HCT116 (cell line): ENCODE results near the gene PTPN22. TPM values are rescaled to one million over a fixed set of nuclear protein-coding genes. Genes with fewer than 3 reads are reported as not detected.

Experiments
- ATAC-seq: fragments of 200-7000 bp; cut with Tn5 transposase; 2 replicates; pipeline ENCODE4 v1.9.1; 2020; ENCODE audit warnings: mild to moderate bottlenecking, moderate library complexity
- BruUV-seq: library from RNA; stranded (reverse); fragments of 400-500 nt; replicated peaks from 2 replicates; lab custom pipeline; 2021; lab: Mats Ljungman, UMichigan
- CTCF ChIA-PET: fragments of 300-600 bp; sonication (Branson Sonifier 250); formaldehyde crosslinking; loops from one replicate; lab custom pipeline; 2021; ENCODE audit warnings: antibody characterized with exemption; lab: Charles Lee
- POLR2A ChIA-PET: fragments of 300-600, 350-600 bp; sonication (Branson Sonifier 250); formaldehyde crosslinking; loops from one replicate; lab custom pipeline; 2021; ENCODE audit warnings: antibody characterized with exemption; lab: Charles Lee
- RAD21 ChIA-PET, 2 experiments: fragments of 300-600 bp; sonication (Branson Sonifier 250); formaldehyde crosslinking; loops; one replicate each; lab custom pipeline; 2023; ENCODE audit warnings: low total read pairs in 2 of 2; ENCODE audit not compliant: uncharacterized antibody in 2 of 2, unreplicated experiment in 2 of 2, low non-redundant PET in 1 of 2; lab: Charles Lee
- DNase-seq: peaks from one replicate; pipeline ENCODE4 v3.0.0-alpha.2; 2010; ENCODE audit warnings: low read depth, low spot score
- H2AFZ ChIP-seq: fragments of 200-600 bp; shearing (Covaris generic), sonication (generic); 2 replicates; pipeline ENCODE4 v1.6.1; 2017; ENCODE audit warnings: low read depth, mixed run types, mixed read lengths, antibody characterized with exemption, low read length; ENCODE audit not compliant: poor library complexity, severe bottlenecking
- H3K27ac ChIP-seq: 2 replicates; pipeline ENCODE4 v1.5.1; 2012; ENCODE audit warnings: low read depth, low read length
- H3K27me3 ChIP-seq: fragments of 200-600 bp; sonication (generic); 2 replicates; pipeline ENCODE4 v1.6.1; 2016; ENCODE audit warnings: mixed run types, low read length, mixed read lengths; ENCODE audit not compliant: insufficient read depth
- H3K36me3 ChIP-seq, 2 experiments: fragments of 200-500 bp in 1 of 2; fragments of 200-600 bp in 1 of 2; sonication (Bioruptor generic) in 1 of 2; sonication (generic) in 1 of 2; 2 replicates each; pipeline versions ENCODE4 v1.5.1 to v1.6.1; 2014 to 2016; ENCODE audit warnings: low read length in 2 of 2, inconsistent platforms in 1 of 2, mixed read lengths in 1 of 2, mixed run types in 1 of 2; ENCODE audit not compliant: insufficient read depth in 2 of 2, control insufficient read depth in 1 of 2
- H3K4me1 ChIP-seq, 2 experiments: fragments of 200-600 bp in 1 of 2; sonication (generic) in 1 of 2; 2 replicates each; pipeline versions ENCODE4 v1.5.1 to v1.6.1; 2012 to 2017; ENCODE audit warnings: low read length in 2 of 2, inconsistent platforms in 1 of 2, mild to moderate bottlenecking in 1 of 2, mixed read lengths in 1 of 2, mixed run types in 1 of 2, moderate library complexity in 1 of 2; ENCODE audit not compliant: insufficient read depth in 2 of 2, control insufficient read depth in 1 of 2
- H3K4me2 ChIP-seq: fragments of 200-600 bp; sonication (generic); 2 replicates; pipeline ENCODE4 v1.6.1; 2017; ENCODE audit warnings: mixed run types, low read length, mixed read lengths
- H3K4me3 ChIP-seq, 2 experiments: fragments of 200-600 bp in 1 of 2; sonication (generic) in 1 of 2; replicated peaks in 1 of 2; 2 replicates each; pipeline ENCODE4 v1.5.1; 2011 to 2016; ENCODE audit warnings: low read length in 2 of 2, control low read depth in 1 of 2, low read depth in 1 of 2, mild to moderate bottlenecking in 1 of 2, mixed read lengths in 1 of 2, mixed run types in 1 of 2
- H3K79me2 ChIP-seq: fragments of 200-600 bp; sonication (generic); 2 replicates; pipeline ENCODE4 v1.6.1; 2017; ENCODE audit warnings: mild to moderate bottlenecking, mixed run types, low read length, moderate library complexity, mixed read lengths; ENCODE audit not compliant: insufficient read depth
- H3K9ac ChIP-seq: fragments of 200-600 bp; sonication (generic); 2 replicates; pipeline ENCODE4 v1.6.1; 2016; ENCODE audit warnings: low read length, mixed read lengths
- H3K9me2 ChIP-seq: fragments of 200-600 bp; sonication (generic), shearing (Covaris generic); 2 replicates; pipeline ENCODE4 v1.6.1; 2017; ENCODE audit warnings: mixed run types, mild to moderate bottlenecking, moderate library complexity; ENCODE audit not compliant: insufficient read depth
- H3K9me3 ChIP-seq, 2 experiments: fragments of 200-500 bp in 1 of 2; fragments of 200-600 bp in 1 of 2; sonication (Bioruptor generic) in 1 of 2; sonication (generic) in 1 of 2; 2 replicates each; pipeline ENCODE4 v1.6.1; 2014 to 2017; ENCODE audit warnings: low read length in 2 of 2, mixed read lengths in 2 of 2, inconsistent platforms in 1 of 2, low read depth in 1 of 2, mild to moderate bottlenecking in 1 of 2, mixed run types in 1 of 2, moderate library complexity in 1 of 2; ENCODE audit not compliant: control insufficient read depth in 1 of 2, insufficient read depth in 1 of 2
- H4K20me1 ChIP-seq: fragments of 200-600 bp; sonication (generic), shearing (Covaris generic); 2 replicates; pipeline ENCODE4 v1.6.1; 2017; ENCODE audit warnings: mixed run types, mild to moderate bottlenecking, moderate library complexity; ENCODE audit not compliant: insufficient read depth
- ATF3 ChIP-seq: IDR thresholded peaks from 2 replicates; pipeline ENCODE4 v1.6.1; 2012
- CBX3 ChIP-seq: IDR thresholded peaks from 2 replicates; pipeline ENCODE4 v1.6.1; 2012; ENCODE audit warnings: low read depth
- CEBPB ChIP-seq: IDR thresholded peaks from 2 replicates; pipeline ENCODE4 v1.6.1; 2012; ENCODE audit warnings: low read depth
- EGR1 ChIP-seq: IDR thresholded peaks from 2 replicates; pipeline ENCODE4 v1.6.1; 2012; ENCODE audit warnings: low read depth
- ELF1 ChIP-seq: IDR thresholded peaks from 2 replicates; pipeline ENCODE4 v1.6.1; 2012; ENCODE audit warnings: low read depth, borderline replicate concordance
- EZH2phosphoT487 ChIP-seq: fragments of 200-600 bp; IDR thresholded peaks from 2 replicates; pipeline ENCODE4 v1.6.1; 2018; ENCODE audit warnings: antibody characterized with exemption, borderline replicate concordance
- FOSL1 ChIP-seq: IDR thresholded peaks from 2 replicates; pipeline ENCODE4 v1.6.1; 2012; ENCODE audit warnings: low read depth
- MAX ChIP-seq: IDR thresholded peaks from 2 replicates; pipeline ENCODE4 v1.6.1; 2012
- POLR2AphosphoS5 ChIP-seq: IDR thresholded peaks from 2 replicates; pipeline ENCODE4 v1.6.1; 2011; ENCODE audit warnings: mild to moderate bottlenecking, low read depth, low read length, moderate library complexity
- SIN3A ChIP-seq: IDR thresholded peaks from 2 replicates; pipeline ENCODE4 v1.6.1; 2012; ENCODE audit warnings: low read depth
- SP1 ChIP-seq: IDR thresholded peaks from 2 replicates; pipeline ENCODE4 v1.6.1; 2012; ENCODE audit warnings: low read depth
- TCF7L2 ChIP-seq: IDR thresholded peaks from 2 replicates; pipeline ENCODE4 v1.7.0; 2011; ENCODE audit warnings: borderline replicate concordance, inconsistent platforms; ENCODE audit not compliant: insufficient read depth, insufficient read length; ENCODE audit errors: extremely low read depth
- YY1 ChIP-seq: IDR thresholded peaks from 2 replicates; pipeline ENCODE4 v1.6.1; 2011; ENCODE audit warnings: low read length, low read depth, moderate library complexity, mild to moderate bottlenecking; ENCODE audit not compliant: insufficient replicate concordance; ENCODE audit errors: extremely low read depth
- ZFX ChIP-seq: fragments of 450-650 bp; IDR thresholded peaks from 2 replicates; pipeline ENCODE4 v1.6.1; 2017
- ZNF274 ChIP-seq: fragments of 200-500 bp; sonication (Bioruptor generic); IDR thresholded peaks from 2 replicates; pipeline ENCODE4 v1.6.1; 2014; ENCODE audit warnings: mild to moderate bottlenecking, low read depth, low read length, inconsistent platforms
- intact Hi-C: fragments of 100-400 bp; cut with micrococcal nuclease; formaldehyde crosslinking; loops from 2 replicates; pipeline ENCODE4 v1.10.0; 2022
- total RNA-seq: library from RNA; stranded (reverse); gene quantifications from one replicate; pipeline ENCODE4 v1.2.1, GENCODE V29; 2021; ENCODE audit not compliant: unreplicated experiment
- TF ChIP-seq, protein P1 (sequence below): IDR thresholded peaks from 2 replicates; pipeline ENCODE4 v1.6.1; 2012; ENCODE audit warnings: low read depth

The PTPN22 gene
- total RNA-seq, 1 experiment from 2014 or later: 0.17 TPM

- Histone ChIP-seq H3K9me2 (no peaks in the 10 kb centered on the region), H3K9me3 (no peaks in the 10 kb centered on the region), H3K27ac (no peak overlapping the region), H3K4me1 (peaks cover 0 to 6% of the 10 kb centered on the region in 2 experiments; a peak in 1 of 4 replicates), H3K4me3 (no peak overlapping the region), H2AFZ (no peak overlapping the region), H3K9ac (no peak overlapping the region), H3K36me3 (no peaks in the 10 kb centered on the region), H3K4me2 (no peak overlapping the region)
- DNase-seq: no peak
- POLR2A ChIA-PET: no interaction called here
- RAD21 ChIA-PET: no interaction called here
- no peak for TF ChIP-seq YY1
- no peak for TF ChIP-seq ZFX
- TF ChIP-seq ELF1: no peak
- TF ChIP-seq POLR2AphosphoS5: no peak
- no peak for TF ChIP-seq FOSL1
- no peak for TF ChIP-seq ATF3
- TF ChIP-seq CBX3: no peak
- TF ChIP-seq, all 23 proteins: peak for 0
- no TSS peak for BruUV-seq
- CTCF ChIA-PET: no interaction called here
- Histone ChIP-seq H3K79me2 (no peaks in the 10 kb centered on the region), H4K20me1 (no peaks in the 10 kb centered on the region), H3K27me3 (no peaks in the 10 kb centered on the region)
- ATAC-seq: no peak
- intact Hi-C loops: no loop called here
These were observed 13.1 kb downstream of the PTPN22 start for GRCh38 chr1:113858418-113858817.

DNA sequence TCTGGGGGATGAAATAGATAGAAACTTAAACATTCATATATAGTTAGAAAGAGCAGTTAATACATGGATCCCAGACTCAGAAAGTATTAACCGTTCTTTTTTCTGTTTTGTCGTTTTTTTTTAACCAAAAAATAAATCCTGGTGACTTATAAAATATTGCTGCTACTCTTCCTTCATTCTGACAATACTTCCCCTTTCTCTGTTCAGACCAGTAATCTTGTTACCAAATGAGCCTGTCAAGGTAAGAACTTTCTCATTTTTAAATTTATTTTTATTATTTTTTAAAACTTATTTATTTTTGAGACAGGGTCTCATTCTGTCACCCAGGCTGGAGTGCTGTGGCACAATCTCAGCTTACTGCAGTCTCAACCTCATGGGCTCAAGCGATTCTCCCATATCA is 13.7 kb downstream of the PTPN22 start:
- Histone ChIP-seq H4K20me1 (no peaks in the 10 kb centered on the region), H3K9me3 (no peaks in the 10 kb centered on the region), H2AFZ (no peak overlapping the region), H3K79me2 (no peaks in the 10 kb centered on the region), H3K9ac (no peak overlapping the region), H3K27ac (no peak overlapping the region), H3K27me3 (no peaks in the 10 kb centered on the region), H3K4me1 (peaks cover 0 to 6% of the 10 kb centered on the region in 2 experiments; a peak in 1 of 4 replicates), H3K9me2 (no peaks in the 10 kb centered on the region), H3K4me3 (no peak overlapping the region), H3K36me3 (no peaks in the 10 kb centered on the region), H3K4me2 (no peak overlapping the region)
- CTCF ChIA-PET: no interaction called here
- POLR2A ChIA-PET: no interaction called here
- ATAC-seq: no peak
- no peak for DNase-seq
- RAD21 ChIA-PET: no interaction called here
- intact Hi-C loops: no loop called here
- BruUV-seq: no TSS peak
- TF ChIP-seq CEBPB (no peak), SIN3A (no peak), POLR2AphosphoS5 (no peak), SP1 (no peak), EGR1 (no peak), MAX (no peak), ZNF274 (no peak), ZFX (no peak), EZH2phosphoT487 (no peak), TCF7L2 (no peak)
- TF ChIP-seq, protein P1, sequence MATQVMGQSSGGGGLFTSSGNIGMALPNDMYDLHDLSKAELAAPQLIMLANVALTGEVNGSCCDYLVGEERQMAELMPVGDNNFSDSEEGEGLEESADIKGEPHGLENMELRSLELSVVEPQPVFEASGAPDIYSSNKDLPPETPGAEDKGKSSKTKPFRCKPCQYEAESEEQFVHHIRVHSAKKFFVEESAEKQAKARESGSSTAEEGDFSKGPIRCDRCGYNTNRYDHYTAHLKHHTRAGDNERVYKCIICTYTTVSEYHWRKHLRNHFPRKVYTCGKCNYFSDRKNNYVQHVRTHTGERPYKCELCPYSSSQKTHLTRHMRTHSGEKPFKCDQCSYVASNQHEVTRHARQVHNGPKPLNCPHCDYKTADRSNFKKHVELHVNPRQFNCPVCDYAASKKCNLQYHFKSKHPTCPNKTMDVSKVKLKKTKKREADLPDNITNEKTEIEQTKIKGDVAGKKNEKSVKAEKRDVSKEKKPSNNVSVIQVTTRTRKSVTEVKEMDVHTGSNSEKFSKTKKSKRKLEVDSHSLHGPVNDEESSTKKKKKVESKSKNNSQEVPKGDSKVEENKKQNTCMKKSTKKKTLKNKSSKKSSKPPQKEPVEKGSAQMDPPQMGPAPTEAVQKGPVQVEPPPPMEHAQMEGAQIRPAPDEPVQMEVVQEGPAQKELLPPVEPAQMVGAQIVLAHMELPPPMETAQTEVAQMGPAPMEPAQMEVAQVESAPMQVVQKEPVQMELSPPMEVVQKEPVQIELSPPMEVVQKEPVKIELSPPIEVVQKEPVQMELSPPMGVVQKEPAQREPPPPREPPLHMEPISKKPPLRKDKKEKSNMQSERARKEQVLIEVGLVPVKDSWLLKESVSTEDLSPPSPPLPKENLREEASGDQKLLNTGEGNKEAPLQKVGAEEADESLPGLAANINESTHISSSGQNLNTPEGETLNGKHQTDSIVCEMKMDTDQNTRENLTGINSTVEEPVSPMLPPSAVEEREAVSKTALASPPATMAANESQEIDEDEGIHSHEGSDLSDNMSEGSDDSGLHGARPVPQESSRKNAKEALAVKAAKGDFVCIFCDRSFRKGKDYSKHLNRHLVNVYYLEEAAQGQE: no peak
